Gastrocnemius medialis (tissue), 4 donors: Measurements from ENCODE around the gene NUDT6. TPM values are rescaled to one million over a fixed set of nuclear protein-coding genes. Genes with fewer than 3 reads are reported as not detected.
A peak's percentile ranks its signal among the peaks of the same experiment; 100 is the strongest.

Experiments
- ATAC-seq, 2 donors: fragments of 150-250 bp; one replicate each; pipeline ENCODE4 v1.9.1; 2016
- DNase-seq, 2 donors: peaks; one replicate each; pipeline ENCODE4 v3.0.0-alpha.2; 2019
- H3K27ac ChIP-seq, 4 donors: fragments of 200-600 bp; sonication (generic); 1 replicate in 1 of 4; 2 replicates in 3 of 4; pipeline ENCODE4 v1.5.1; 2016 to 2018; ENCODE audit warnings: mild to moderate bottlenecking in 2 of 4, moderate library complexity in 1 of 4
- H3K27me3 ChIP-seq, 3 donors: fragments of 200-600 bp; sonication (generic) in 2 of 3; 1 replicate in 1 of 3; 2 replicates in 2 of 3; pipeline versions ENCODE4 v1.5.1 to v1.6.0; 2016 to 2019; ENCODE audit warnings: mild to moderate bottlenecking in 1 of 3, moderate library complexity in 1 of 3
- H3K36me3 ChIP-seq, 2 donors: fragments of 200-600 bp; sonication (generic) in 1 of 2; one replicate each; pipeline ENCODE4 v1.5.1; 2017 to 2018
- H3K4me1 ChIP-seq, 2 donors: fragments of 200-600 bp; sonication (generic) in 1 of 2; one replicate each; pipeline ENCODE4 v1.5.1; 2016 to 2017; ENCODE audit warnings: mild to moderate bottlenecking in 2 of 2
- H3K4me3 ChIP-seq, 4 donors: fragments of 200-600 bp; sonication (generic) in 3 of 4; 1 replicate in 1 of 4; 2 replicates in 3 of 4; pipeline ENCODE4 v1.5.1; 2016 to 2019; ENCODE audit warnings: mild to moderate bottlenecking in 2 of 4
- H3K9me3 ChIP-seq, 3 donors: fragments of 200-600 bp; sonication (generic) in 2 of 3; 1 replicate in 1 of 3; 2 replicates in 2 of 3; pipeline ENCODE4 v1.5.1; 2016 to 2019
- POLR2A ChIP-seq, 2 donors: fragments of 450-650 bp; IDR thresholded peaks; one replicate each; pipeline ENCODE4 v1.6.1; 2017; ENCODE audit warnings: antibody characterized with exemption in 2 of 2, mild to moderate bottlenecking in 2 of 2, moderate library complexity in 2 of 2
- in situ Hi-C, 4 donors: fragments of 200-750 bp; cut with MboI; loops; one replicate each; pipeline versions ENCODE4 v1.15.0 to v1.8.0; 2017; ENCODE audit warnings: low sequenced_read_pairs in 4 of 4
- intact Hi-C: fragments of 100-400 bp; cut with DNase I; formaldehyde crosslinking; loops from one replicate; pipeline ENCODE4 v1.15.1; 2023; ENCODE audit warnings: low total_unique reads
- total RNA-seq, 4 donors: library from RNA; depleted of rRNA; stranded (reverse); fragments of >200 nt; gene quantifications; one replicate each; pipeline versions ENCODE4 v1.1.0 to v1.2.3, GENCODE V29; 2016
- TF ChIP-seq, protein P1 (sequence below), 5 experiments: fragments of 450-650 bp in 3 of 5; fragments of 200-600 bp in 2 of 5; sonication (generic) in 2 of 5; IDR thresholded peaks in 4 of 5; conservative IDR thresholded peaks in 1 of 5; 1 replicate in 4 of 5; 2 replicates in 1 of 5; pipeline ENCODE4 v1.5.1; 2016 to 2019; ENCODE audit warnings: antibody characterized with exemption in 5 of 5, mild to moderate bottlenecking in 3 of 5, moderate library complexity in 3 of 5

The NUDT6 gene
- 1 to 10 TPM; 2.0 to 4.0 (median 2.6) TPM for total RNA-seq

- Histone ChIP-seq H3K4me3 (peak within 1 kb of the TSS; percentile 86 to 94 (median 92)), H3K27me3 (no peaks in the 10 kb centered on the region), H3K9me3 (no peaks in the 10 kb centered on the region), H3K36me3 (no peaks in the 10 kb centered on the region), H3K27ac (peak within 1 kb of the TSS; percentile 77 to 83 (median 81)), H3K4me1 (peaks cover 13 to 24% of the 10 kb centered on the region in 2 donors)
- ATAC-seq: peak; percentile 83 to 86
- intact Hi-C loops: loop anchor here (5.0 kb wide), 1 partner anchor 95 kb away; the partner anchor contains the start of gene FGF2
- peak; percentile 15 to 35 for DNase-seq
- TF ChIP-seq, protein P1, sequence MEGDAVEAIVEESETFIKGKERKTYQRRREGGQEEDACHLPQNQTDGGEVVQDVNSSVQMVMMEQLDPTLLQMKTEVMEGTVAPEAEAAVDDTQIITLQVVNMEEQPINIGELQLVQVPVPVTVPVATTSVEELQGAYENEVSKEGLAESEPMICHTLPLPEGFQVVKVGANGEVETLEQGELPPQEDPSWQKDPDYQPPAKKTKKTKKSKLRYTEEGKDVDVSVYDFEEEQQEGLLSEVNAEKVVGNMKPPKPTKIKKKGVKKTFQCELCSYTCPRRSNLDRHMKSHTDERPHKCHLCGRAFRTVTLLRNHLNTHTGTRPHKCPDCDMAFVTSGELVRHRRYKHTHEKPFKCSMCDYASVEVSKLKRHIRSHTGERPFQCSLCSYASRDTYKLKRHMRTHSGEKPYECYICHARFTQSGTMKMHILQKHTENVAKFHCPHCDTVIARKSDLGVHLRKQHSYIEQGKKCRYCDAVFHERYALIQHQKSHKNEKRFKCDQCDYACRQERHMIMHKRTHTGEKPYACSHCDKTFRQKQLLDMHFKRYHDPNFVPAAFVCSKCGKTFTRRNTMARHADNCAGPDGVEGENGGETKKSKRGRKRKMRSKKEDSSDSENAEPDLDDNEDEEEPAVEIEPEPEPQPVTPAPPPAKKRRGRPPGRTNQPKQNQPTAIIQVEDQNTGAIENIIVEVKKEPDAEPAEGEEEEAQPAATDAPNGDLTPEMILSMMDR (IDR thresholded peaks at IDR 0.05 in 4 of 5, conservative IDR thresholded peaks at IDR 0.05 in 1 of 5): no peak
- TF ChIP-seq POLR2A (IDR thresholded peaks at IDR 0.05): no peak
- in situ Hi-C loops: loop anchor here in 1 of 4 donors (10.0 kb wide), 1 partner anchor 167 kb away; no protein-coding TSS in a partner anchor
These were observed at the start of gene NUDT6 for GRCh38 chr4:122921971-122922876. NUDT6 (minus strand) TSS chr4:122922597; CDS start chr4:122922572, 25 bp downstream.

DNA sequence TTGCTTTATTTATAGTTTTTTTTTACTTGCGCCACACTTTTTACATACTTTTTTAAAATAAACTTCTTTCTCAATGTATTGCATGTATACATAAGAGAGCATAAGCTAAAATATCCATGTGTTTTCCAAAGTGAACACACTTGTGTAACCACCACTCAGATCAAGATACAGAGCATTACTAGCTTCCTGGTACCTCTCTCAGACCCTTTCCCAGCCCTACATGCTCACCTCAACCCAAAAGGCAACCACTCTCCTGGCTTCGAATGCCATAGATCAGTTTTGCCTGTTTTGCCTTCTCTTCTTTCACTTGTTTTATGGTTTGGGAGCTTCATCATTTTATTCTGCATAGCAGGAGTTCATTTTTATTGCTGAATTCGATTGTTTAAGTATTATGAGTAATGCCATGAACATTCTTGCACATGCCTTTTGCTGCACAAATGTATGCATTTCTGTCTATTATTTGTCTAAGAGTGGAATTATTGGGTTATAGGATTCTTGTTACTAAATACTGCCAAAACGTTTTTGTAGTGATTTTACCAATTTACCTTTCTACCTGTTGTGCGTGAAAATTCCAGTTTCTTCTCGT lies 45.9 kb upstream of the NUDT6 start:
- Histone ChIP-seq H3K9me3 (no peaks in the 10 kb centered on the region), H3K4me3 (no peak overlapping the region), H3K27ac (no peak overlapping the region), H3K4me1 (no peaks in the 10 kb centered on the region), H3K36me3 (no peaks in the 10 kb centered on the region), H3K27me3 (no peaks in the 10 kb centered on the region)
- no peak for DNase-seq
- TF ChIP-seq POLR2A (IDR thresholded peaks at IDR 0.05): no peak
- TF ChIP-seq, protein P1 (IDR thresholded peaks at IDR 0.05 in 4 of 5, conservative IDR thresholded peaks at IDR 0.05 in 1 of 5): no peak
- intact Hi-C loops (no loop called here), in situ Hi-C loops (no loop called here)
- ATAC-seq: no peak

DNA sequence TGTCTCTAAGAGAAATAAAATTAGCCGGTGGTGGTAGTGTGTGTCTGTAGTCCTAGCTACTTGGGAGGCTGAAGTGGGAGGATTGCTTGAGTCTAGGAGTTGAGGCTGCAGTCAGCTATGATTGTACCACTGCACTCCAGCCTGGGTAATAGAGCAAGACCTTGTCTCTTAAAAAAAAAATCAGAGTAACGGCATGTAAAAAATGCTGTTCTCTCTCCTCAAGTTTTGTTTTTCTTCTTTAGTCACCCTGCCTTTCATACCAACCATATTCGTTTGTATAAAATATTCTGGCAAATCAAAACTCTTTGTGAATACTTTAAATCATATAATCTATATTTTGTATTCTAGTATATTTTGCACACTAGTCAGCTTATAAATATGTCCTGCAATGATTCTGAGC lies 44.8 kb upstream of the NUDT6 start:
- in situ Hi-C loops: no loop called here
- H3K27ac ChIP-seq: no peak overlapping the region
- no peak overlapping the region for H3K4me3 ChIP-seq
- H3K27me3 ChIP-seq: no peaks in the 10 kb centered on the region
- no peaks in the 10 kb centered on the region for H3K9me3 ChIP-seq
- ATAC-seq (no peak), DNase-seq (no peak)
- no peaks in the 10 kb centered on the region for H3K4me1 ChIP-seq
- intact Hi-C loops: no loop called here
- H3K36me3 ChIP-seq: no peaks in the 10 kb centered on the region
- TF ChIP-seq POLR2A (IDR thresholded peaks at IDR 0.05): no peak
- TF ChIP-seq, protein P1 (IDR thresholded peaks at IDR 0.05 in 4 of 5, conservative IDR thresholded peaks at IDR 0.05 in 1 of 5): no peak

DNA sequence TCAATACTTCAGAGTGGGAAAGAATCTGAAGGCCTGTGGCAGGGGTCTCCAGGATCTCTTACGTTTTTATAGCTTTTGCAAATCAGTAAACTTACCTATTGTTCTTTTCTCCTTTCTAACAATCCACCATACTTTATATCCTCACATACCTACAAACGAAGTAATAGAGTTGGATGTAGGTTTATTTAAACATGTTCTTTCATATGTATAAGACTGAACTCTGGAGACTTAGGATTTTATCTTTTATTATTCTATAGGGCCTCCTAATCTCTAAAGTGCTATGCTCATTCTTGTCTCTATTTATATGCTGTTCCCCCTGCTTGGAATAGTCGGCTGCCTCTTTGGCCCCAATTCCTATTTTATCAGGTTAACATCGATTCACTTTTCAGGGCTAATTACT lies 43.8 kb upstream of the NUDT6 start:
- ATAC-seq (no peak), DNase-seq (no peak)
- H3K27ac ChIP-seq: no peak overlapping the region
- H3K27me3 ChIP-seq: no peaks in the 10 kb centered on the region
- intact Hi-C loops: no loop called here
- in situ Hi-C loops: no loop called here
- no peaks in the 10 kb centered on the region for H3K36me3 ChIP-seq
- H3K4me1 ChIP-seq: no peaks in the 10 kb centered on the region
- H3K4me3 ChIP-seq: no peak overlapping the region
- H3K9me3 ChIP-seq: no peaks in the 10 kb centered on the region
- no peak for TF ChIP-seq POLR2A (IDR thresholded peaks at IDR 0.05)
- TF ChIP-seq, protein P1 (IDR thresholded peaks at IDR 0.05 in 4 of 5, conservative IDR thresholded peaks at IDR 0.05 in 1 of 5): no peak
